ENCODE data around the gene PSEN1. TPM values are rescaled to one million over a fixed set of nuclear protein-coding genes. Genes with fewer than 3 reads are reported as not detected.
"Not testable (repeated sequence)": the region's sequence is repeated elsewhere in the genome, so short reads cannot be mapped to it uniquely, and the experiment has no call there.

The PSEN1 gene
- total RNA-seq, 4 donors from 2014 or later, result 101 to 221 (median 135) TPM

- WGBS, 2 donors (ENCODE audit: low coverage in 1 of 2), result 77 to 100% methylated on average over 1 to 3 of the region's 3 CpGs
- Histone ChIP-seq H3K27me3 (no peaks in the 10 kb centered on the region), H3K36me3 (peaks cover 0 to 65% (median 21%) of the 10 kb centered on the region in 4 donors), H3K9me3 (no peaks in the 10 kb centered on the region), H3K4me1 (no peaks in the 10 kb centered on the region), H3K4me3 (no peak overlapping the region), H3K27ac (no peak overlapping the region)
- in situ Hi-C loops (cut with MboI; ENCODE audit: low pct_ligation_motif_present in 1 of 4, low pct_unique_long_range_greater_than_20kb in 1 of 4, low sequenced_read_pairs in 3 of 4) (no loop called here), intact Hi-C loops (cut with DNase I; ENCODE audit: low total_unique reads) (no loop called here)
- TF ChIP-seq EP300 (IDR thresholded peaks at IDR 0.05; ENCODE audit: low read depth), result no peak
- no peak for TF ChIP-seq POLR2A (IDR thresholded peaks at IDR 0.05)
- TF ChIP-seq, protein P1, sequence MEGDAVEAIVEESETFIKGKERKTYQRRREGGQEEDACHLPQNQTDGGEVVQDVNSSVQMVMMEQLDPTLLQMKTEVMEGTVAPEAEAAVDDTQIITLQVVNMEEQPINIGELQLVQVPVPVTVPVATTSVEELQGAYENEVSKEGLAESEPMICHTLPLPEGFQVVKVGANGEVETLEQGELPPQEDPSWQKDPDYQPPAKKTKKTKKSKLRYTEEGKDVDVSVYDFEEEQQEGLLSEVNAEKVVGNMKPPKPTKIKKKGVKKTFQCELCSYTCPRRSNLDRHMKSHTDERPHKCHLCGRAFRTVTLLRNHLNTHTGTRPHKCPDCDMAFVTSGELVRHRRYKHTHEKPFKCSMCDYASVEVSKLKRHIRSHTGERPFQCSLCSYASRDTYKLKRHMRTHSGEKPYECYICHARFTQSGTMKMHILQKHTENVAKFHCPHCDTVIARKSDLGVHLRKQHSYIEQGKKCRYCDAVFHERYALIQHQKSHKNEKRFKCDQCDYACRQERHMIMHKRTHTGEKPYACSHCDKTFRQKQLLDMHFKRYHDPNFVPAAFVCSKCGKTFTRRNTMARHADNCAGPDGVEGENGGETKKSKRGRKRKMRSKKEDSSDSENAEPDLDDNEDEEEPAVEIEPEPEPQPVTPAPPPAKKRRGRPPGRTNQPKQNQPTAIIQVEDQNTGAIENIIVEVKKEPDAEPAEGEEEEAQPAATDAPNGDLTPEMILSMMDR (IDR thresholded peaks at IDR 0.05), result no peak
- TF ChIP-seq POLR2AphosphoS5 (IDR thresholded peaks at IDR 0.05), result no peak
- DNase-seq, result no peak
Observed at GRCh38 chr14:73189651-73190050, 53.3 kb downstream of the PSEN1 start.

- intact Hi-C loops (cut with DNase I; ENCODE audit: low total_unique reads), result no loop called here
Observed at GRCh38 chr14:73191441-73191840, 55.1 kb downstream of the PSEN1 start.

GRCh38 chr14:73194306-73194705, 58.0 kb downstream of the PSEN1 start:
- H3K4me3 ChIP-seq; H3K27ac ChIP-seq; H3K4me1 ChIP-seq; in situ Hi-C loops (cut with MboI; ENCODE audit: low pct_ligation_motif_present in 1 of 4, low pct_unique_long_range_greater_than_20kb in 1 of 4, low sequenced_read_pairs in 3 of 4); intact Hi-C loops (cut with DNase I; ENCODE audit: low total_unique reads); H3K27me3 ChIP-seq; DNase-seq; H3K9me3 ChIP-seq: not testable (repeated sequence)
- H3K36me3 ChIP-seq, result peaks cover 0 to 70% (median 12%) of the 10 kb centered on the region in 4 donors
- WGBS, 2 donors (ENCODE audit: low coverage in 1 of 2), result 87 to 96% methylated on average over 8 of the region's 8 CpGs

More at GRCh38 chr14:73191441-73191840, 55.1 kb downstream of the PSEN1 start:
- Histone ChIP-seq H3K36me3 (peaks cover 0 to 74% (median 24%) of the 10 kb centered on the region in 4 donors), H3K27ac (no peak overlapping the region), H3K4me1 (no peaks in the 10 kb centered on the region), H3K9me3 (no peaks in the 10 kb centered on the region), H3K27me3 (no peaks in the 10 kb centered on the region), H3K4me3 (no peak overlapping the region)
- TF ChIP-seq POLR2A (IDR thresholded peaks at IDR 0.05) (no peak), EP300 (IDR thresholded peaks at IDR 0.05; ENCODE audit: low read depth) (no peak)
- TF ChIP-seq, protein P1 (IDR thresholded peaks at IDR 0.05), result no peak
- DNase-seq, result no peak
- in situ Hi-C loops (cut with MboI; ENCODE audit: low pct_ligation_motif_present in 1 of 4, low pct_unique_long_range_greater_than_20kb in 1 of 4, low sequenced_read_pairs in 3 of 4), result no loop called here
- WGBS, 2 donors (ENCODE audit: low coverage in 1 of 2), result 91 to 100% methylated on average over 2 of the region's 2 CpGs

DNA sequence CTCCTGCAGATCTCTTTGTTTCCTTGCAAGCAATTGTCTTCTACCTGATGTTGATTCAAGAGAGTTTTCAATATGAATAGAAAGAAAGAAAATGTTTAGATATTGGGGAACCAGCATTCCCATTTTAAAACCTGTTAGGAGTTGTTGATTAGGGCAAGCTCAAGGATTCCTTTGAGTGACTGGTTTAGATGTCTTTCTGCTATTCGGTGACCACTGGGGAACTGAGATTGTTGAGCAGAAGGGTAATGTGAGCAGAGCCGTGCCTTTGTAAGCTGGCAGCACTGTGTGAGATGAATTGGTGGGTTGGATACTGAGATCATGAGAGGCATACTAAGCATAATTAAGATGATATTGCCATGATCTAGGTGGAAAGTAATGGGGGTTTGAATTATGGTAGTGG, 61.9 kb downstream of the PSEN1 start:
- DNase-seq, result no peak
- Histone ChIP-seq H3K9me3 (no peaks in the 10 kb centered on the region), H3K27ac (no peak overlapping the region), H3K4me3 (no peak overlapping the region), H3K36me3 (peaks cover 0 to 64% (median 18%) of the 10 kb centered on the region in 4 donors), H3K27me3 (no peaks in the 10 kb centered on the region), H3K4me1 (no peaks in the 10 kb centered on the region)
- 89% methylated on average over 2 of the region's 2 CpGs; no CpG with 5 or more reads in 1 of the 2 donors for WGBS, 2 donors (ENCODE audit: low coverage in 1 of 2)
- TF ChIP-seq POLR2AphosphoS5 (IDR thresholded peaks at IDR 0.05) (no peak), POLR2A (IDR thresholded peaks at IDR 0.05) (no peak), EP300 (IDR thresholded peaks at IDR 0.05; ENCODE audit: low read depth) (no peak)
- TF ChIP-seq, protein P1 (IDR thresholded peaks at IDR 0.05), result no peak
- in situ Hi-C loops (cut with MboI; ENCODE audit: low pct_ligation_motif_present in 1 of 4, low pct_unique_long_range_greater_than_20kb in 1 of 4, low sequenced_read_pairs in 3 of 4), result no loop called here
- intact Hi-C loops (cut with DNase I; ENCODE audit: low total_unique reads), result no loop called here

- Histone ChIP-seq H3K4me1 (no peaks in the 10 kb centered on the region), H3K27ac (no peak overlapping the region), H3K36me3 (peaks cover 0 to 72% (median 30%) of the 10 kb centered on the region in 4 donors), H3K4me3 (no peak overlapping the region), H3K27me3 (no peaks in the 10 kb centered on the region), H3K9me3 (no peaks in the 10 kb centered on the region)
- no peak for TF ChIP-seq POLR2A (IDR thresholded peaks at IDR 0.05)
- TF ChIP-seq EP300 (IDR thresholded peaks at IDR 0.05; ENCODE audit: low read depth), result no peak
- TF ChIP-seq, protein P1 (IDR thresholded peaks at IDR 0.05), result no peak
- no peak for TF ChIP-seq POLR2AphosphoS5 (IDR thresholded peaks at IDR 0.05)
- in situ Hi-C loops (cut with MboI; ENCODE audit: low pct_ligation_motif_present in 1 of 4, low pct_unique_long_range_greater_than_20kb in 1 of 4, low sequenced_read_pairs in 3 of 4), result no loop called here
- intact Hi-C loops (cut with DNase I; ENCODE audit: low total_unique reads), result no loop called here
- 81 to 95% methylated on average over 2 of the region's 2 CpGs for WGBS, 2 donors (ENCODE audit: low coverage in 1 of 2)
- no peak for DNase-seq
Observed at GRCh38 chr14:73203527-73203926, 67.2 kb downstream of the PSEN1 start.

Measured in transverse colon (tissue), 4 donors.